Activated CD8-positive, alpha-beta memory T cell treated with anti-CD3 and anti-CD28 coated beads, Interleukin-2, amount 50 U/mL, for 4 hours (primary cell): ENCODE results near the gene OR11G2.
"Not testable (repeated sequence)": the region's sequence is repeated elsewhere in the genome, so short reads cannot be mapped to it uniquely, and the experiment has no call there.

Source experiments
- DNase-seq: peaks from one replicate; pipeline ENCODE4 v3.0.0-alpha.2; 2020

Gene OR11G2

GRCh38 chr14:20235415-20235814 lies 44.7 kb downstream of the OR11G2 start:
- not testable (repeated sequence) for DNase-seq

- DNase-seq: no peak
Observed at GRCh38 chr14:20247646-20248246, 57.0 kb downstream of the OR11G2 start.
